Mucosa of gallbladder (tissue), 1 donor: ENCODE data around the gene SGF29. TPM values are rescaled to one million over a fixed set of nuclear protein-coding genes. Genes with fewer than 3 reads are reported as not detected.
"Not testable (repeated sequence)": the region's sequence is repeated elsewhere in the genome, so short reads cannot be mapped to it uniquely, and the experiment has no call there.

Source experiments
- DNase-seq: peaks from one replicate; pipeline ENCODE4 v3.0.0-alpha.2; 2020; ENCODE audit warnings: low spot score
- total RNA-seq: library from RNA; stranded (reverse); gene quantifications from one replicate; pipeline ENCODE4 v1.2.1, GENCODE V29; 2021
- donor health status: DM: no; HTN: no; CAD: no.

Gene SGF29
- total RNA-seq, 1 donor from 2014 or later: 18.8 TPM

GRCh38 chr16:28563218-28563617 is 9.5 kb downstream of the SGF29 start:
- DNase-seq: no peak

- not testable (repeated sequence) for DNase-seq
Measured at GRCh38 chr16:28566233-28566925, 12.7 kb downstream of the SGF29 start.

- DNase-seq: no peak
Measured at GRCh38 chr16:28567292-28567691, 13.6 kb downstream of the SGF29 start.

GRCh38 chr16:28569021-28569420 is 15.3 kb downstream of the SGF29 start:
- no peak for DNase-seq

DNA sequence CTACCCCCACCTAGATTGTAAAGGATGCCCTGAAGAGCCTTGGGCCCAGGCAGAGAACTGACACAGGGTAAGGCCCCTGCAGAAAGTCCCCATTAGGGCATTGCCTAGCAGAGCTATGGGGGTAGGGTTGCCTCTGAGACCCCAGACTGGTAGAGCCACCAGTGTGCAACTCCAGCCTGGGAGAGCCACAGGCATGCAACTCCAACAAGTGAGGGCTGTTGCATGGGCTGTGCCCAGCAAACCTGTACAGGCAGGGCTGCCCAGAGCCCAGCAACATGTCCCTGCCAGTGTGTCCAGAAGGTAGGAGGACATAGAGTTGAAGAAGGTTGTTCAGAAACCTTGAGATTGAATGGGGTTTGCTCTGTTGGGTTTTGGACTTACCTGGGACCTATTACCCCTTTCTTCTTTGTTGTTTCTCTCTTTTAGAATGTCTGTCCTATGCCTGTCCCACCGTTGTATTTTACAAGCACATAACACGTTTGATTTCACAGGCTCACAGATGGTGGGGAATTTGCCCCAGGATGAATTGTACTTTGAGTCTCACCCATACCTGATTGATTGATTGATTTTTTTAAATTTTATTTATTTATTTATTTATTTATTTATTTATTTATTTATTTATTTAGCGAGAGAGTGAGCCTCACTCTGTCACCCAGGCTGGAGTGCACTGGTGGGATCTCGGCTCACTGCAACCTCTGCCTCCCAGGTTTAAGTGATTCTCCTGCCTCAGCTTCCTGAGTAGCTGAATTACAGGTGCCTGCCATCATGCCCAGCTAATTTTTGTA is 16.4 kb downstream of the SGF29 start:
- no peak for DNase-seq

- DNase-seq: no peak
Measured at GRCh38 chr16:28572696-28573510, 19.2 kb downstream of the SGF29 start.

DNA sequence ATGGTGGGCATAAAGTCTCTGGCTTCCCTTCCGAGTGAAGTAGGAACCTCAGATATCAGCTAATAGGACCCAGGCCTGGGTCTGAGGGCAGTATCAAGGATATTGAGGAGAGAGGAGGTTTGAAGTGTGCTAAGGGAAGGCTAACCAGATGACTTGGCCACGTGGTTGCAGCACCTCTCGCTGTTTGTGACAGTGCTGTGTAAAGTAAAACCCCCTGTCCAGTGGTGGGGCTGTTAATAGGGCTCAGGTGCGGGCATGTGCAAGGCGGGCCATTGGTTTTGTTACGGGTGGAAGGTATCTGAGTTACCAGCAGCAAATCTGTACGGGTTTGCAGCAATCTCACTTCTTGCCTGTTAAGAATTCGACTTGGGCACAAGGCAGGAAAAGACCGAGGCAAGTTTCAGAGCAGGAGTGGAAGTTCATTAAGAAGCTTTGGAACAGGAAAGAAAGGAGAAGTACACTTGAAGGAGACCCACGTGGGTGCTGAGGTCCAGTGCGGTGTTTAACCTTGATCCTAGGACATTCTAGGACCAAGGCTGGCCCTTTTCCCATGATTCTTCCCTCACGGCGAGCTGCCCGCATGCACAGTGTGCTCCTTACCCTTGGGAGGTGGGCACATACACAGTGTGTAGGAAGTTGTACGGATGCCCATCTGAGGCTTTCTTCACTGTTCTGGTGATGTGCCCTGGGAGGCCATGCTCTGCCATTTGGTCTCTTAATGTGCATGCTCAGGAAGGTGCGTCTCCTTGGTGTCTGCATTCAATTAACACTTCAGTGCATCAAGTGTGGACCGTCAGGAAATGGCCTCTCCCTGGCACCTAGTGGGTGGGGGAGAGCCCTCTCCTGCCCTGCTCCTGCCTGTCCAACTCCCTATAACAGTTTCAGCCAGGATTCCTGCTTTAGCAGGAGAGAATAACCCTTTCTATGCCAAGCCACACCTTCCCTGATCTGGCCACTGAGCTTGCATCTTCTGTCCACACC is 20.3 kb downstream of the SGF29 start:
- no peak for DNase-seq

- no peak for DNase-seq
Measured at GRCh38 chr16:28574925-28575324, 21.2 kb downstream of the SGF29 start.

GRCh38 chr16:28575446-28576109 is 21.9 kb downstream of the SGF29 start:
- DNase-seq: no peak

DNA sequence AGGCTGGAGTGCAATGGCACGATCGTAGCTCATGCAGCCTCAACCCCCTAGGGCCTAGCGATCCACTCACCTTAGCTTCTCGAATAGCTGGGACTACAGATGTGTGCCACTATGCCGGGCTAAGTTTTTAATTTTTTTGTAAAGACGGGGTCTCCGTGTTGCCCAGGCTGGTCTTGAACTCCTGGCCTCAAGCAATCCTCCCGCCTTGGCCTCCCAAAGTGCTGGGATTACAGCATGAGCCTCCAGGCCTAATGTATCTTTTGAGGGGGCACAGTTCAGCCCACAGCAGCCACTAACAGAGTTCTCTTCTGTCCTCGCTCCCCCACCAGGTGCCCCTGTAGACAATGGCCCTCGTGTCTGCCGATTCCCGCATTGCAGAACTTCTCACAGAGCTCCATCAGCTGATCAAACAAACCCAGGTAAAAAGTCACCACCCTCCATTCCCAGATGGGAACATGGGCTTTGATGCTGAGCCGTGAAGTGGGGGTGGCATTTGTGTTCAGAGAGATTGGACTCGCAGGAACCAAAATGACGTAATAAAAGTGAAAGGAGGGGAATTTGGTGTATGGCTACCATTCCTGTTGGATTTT is 27.1 kb downstream of the SGF29 start:
- DNase-seq: no peak

GRCh38 chr16:28585674-28586073 is 32.0 kb downstream of the SGF29 start:
- DNase-seq: no peak

DNA sequence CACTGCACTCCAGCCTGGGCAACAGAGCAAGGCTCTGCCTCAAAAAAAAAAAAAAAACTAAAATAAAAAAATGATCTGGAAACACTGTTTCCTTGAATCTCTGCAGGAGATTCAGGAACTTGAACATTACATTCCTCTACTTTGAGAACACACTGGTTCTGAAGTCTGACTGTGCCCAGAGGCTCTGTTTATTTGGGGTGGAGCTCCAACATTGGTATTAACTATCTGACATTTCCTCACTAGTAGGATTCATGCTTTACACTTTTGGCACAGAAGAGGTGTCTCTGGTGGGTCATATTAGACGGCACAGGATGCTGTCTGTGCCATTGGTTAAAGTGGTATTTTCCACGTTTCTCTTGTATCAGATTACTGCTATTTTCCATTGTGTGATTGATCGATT is 32.7 kb downstream of the SGF29 start:
- no peak for DNase-seq

DNA sequence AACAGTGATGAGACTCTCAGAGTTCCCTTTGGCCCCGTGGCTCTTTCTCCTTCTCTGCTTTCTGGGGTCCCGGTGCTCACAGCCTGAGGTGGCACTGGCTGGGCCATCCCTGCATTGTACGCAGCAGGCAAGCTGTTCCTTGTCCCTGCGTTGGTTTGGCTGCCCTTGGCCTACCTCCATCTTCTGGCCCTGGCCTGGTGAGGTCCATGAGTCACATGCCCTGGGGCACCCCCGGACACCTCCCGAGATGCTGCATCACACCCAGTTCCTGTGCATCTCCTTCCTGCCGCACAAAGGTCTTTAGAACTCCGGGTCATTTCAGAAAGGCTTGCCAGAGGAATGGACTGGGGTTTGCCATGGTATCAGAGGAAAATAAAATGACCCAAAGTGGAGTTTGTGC is 33.7 kb downstream of the SGF29 start:
- DNase-seq: no peak

DNA sequence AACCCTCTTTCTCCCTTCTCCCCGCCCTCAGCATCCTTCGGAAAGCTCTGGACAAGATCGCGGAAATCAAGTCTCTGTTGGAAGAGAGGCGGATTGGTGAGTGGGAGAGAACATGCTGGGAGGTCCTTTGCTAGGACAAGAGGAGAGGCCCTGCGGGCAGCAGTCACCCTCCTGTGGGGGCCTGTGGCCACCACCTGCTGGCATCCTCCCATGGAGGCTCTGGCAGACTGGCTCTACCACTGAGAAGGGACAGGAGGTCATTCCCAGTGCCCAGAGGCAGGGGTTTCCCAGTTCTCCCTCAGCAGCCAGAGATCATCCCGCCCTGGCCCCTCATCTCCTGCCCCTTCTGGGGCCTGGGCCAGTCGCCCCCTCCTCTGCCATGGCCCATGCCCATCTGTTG is 35.3 kb downstream of the SGF29 start:
- DNase-seq: no peak

DNA sequence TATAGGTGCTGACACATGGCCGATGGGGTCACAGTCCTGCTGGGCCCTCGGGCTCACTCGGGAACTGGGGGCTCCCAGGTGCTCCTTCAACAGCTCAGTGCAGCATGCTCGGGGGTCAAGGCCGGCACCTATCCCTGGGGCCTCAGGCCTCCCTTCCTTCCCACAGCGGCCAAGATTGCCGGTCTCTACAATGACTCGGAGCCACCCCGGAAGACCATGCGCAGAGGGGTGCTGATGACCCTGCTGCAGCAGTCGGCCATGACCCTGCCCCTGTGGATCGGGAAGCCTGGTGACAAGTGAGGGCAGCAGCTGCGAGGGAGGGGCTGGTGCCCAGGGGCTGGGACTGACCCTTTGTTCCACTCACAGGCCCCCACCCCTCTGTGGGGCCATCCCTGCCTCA is 36.2 kb downstream of the SGF29 start:
- no peak for DNase-seq

DNA sequence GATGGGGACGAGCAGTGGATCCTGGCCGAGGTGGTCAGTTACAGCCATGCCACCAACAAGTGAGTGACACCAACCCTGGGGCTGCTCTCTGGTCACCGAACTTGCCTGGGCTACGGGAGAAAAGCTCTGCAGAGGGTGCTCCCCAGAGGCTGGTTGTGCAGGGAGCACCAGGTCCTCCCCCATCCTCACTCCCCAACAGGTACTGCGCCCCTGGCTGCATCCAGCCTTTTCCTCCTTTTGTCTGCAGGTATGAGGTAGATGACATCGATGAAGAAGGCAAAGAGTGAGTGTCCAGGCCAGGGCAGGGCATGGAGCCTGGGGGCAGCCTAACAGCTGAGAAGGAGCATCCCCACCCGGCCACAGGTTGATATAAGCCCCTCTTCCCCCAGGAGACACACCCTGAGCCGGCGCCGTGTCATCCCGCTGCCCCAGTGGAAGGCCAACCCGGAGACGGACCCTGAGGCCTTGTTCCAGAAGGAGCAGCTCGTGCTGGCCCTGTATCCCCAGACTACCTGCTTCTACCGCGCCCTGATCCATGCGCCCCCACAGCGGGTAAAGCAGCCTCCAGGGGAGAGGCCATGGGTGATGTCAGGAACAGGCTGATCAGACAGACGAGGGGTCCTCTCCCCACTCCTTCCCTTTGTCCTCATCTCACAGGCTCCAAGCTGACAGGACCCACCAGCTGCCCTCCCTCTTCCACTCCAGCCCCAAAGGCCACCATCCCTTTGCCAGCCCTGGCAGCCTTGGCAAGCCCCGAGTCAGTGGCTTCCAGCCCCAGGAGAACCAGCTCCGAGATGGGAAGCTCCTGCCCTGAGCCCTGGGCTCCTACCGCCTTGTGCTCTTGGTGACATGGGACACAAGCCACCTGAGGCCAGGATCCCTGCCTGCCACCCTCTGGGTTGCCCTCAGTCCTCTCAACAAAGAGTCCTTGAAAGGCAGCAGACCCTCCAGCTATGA is 36.9 kb downstream of the SGF29 start:
- DNase-seq: no peak

DNA sequence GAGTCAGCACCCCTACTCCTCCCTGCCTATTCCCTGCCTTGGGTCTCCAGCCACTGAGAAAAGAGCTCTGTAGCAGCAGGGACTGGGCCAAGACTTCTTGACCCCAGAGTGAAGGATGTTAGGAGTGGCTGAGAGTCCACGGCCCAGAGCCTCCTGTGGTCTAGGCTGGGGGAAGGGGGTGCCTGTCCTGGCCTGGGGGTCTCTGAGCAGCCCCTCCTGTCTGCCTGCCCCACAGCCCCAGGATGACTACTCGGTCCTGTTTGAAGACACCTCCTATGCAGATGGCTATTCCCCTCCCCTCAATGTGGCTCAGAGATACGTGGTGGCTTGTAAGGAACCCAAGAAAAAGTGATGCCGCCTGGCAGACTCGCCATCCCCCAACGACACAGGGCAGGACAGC is 37.6 kb downstream of the SGF29 start:
- no peak for DNase-seq

DNA sequence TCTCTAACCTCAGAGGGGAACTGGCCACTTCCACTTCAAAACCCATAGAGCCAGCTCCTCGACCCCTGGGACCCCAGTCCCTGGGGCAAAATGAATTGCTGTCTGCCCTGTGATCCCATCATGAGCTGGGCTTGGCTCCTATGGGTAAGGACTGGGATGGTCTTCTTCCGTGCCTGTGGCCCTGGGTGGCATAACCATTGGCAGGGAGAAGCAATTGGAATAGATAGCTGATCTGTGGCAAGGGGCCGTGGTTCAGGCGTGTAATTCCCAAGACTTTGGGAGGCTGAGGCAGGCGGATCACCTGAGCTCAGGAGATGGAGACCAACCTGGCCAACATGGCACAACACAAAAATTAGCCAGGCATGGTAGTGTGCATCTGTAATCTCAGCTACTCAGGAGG is 38.8 kb downstream of the SGF29 start:
- DNase-seq: no peak

DNA sequence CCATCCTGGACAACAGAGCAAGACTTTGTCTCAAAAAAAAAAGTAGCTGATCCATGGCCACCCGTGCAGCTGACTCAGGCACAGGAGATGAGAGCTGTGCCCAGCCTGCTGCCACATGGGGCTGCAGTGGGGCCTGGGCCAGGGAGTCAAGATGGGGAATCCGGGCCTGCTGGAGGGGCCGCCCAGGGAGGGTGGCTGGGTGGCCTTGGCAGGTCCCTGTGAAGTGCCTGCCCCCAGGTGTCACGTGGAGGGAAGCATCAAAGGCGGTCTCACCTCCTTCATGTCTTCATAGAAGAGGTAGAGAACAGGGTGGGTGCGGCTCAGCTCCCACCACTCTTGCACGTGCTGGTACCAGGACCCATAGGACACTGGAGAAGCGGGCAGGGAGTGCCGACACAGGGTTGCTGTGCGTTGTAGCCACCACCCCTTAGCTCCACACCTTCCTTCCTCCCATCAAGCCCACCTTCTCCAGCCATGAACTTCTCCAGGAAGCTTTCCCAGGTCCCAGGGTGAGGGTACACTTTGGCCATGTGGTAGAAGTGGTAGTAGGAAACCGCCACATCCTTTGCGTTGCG is 39.3 kb downstream of the SGF29 start:
- no peak for DNase-seq
